ENCODE results near the gene TMUB1. TPM values are rescaled to one million over a fixed set of nuclear protein-coding genes. Genes with fewer than 3 reads are reported as not detected.
A peak's percentile ranks its signal among the peaks of the same experiment; 100 is the strongest.

Gene TMUB1
- total and polyA plus RNA-seq, 2 donors (not counting 1 experiment from before 2014, with no cell fraction given) = 49.2 to 102 TPM

- Histone ChIP-seq H3K4me1 (ENCODE audit: control insufficient read depth in 2 of 2, insufficient read depth in 2 of 2, low read length in 2 of 2) (peaks cover 0 to 3% of the 10 kb centered on the region in 2 donors), H4K20me1 (ENCODE audit: control insufficient read depth, insufficient read depth, low read length, poor library complexity, severe bottlenecking) (no peaks in the 10 kb centered on the region), H3K9me3 (ENCODE audit: control extremely low read depth in 1 of 3, control insufficient read depth in 2 of 3, insufficient read depth in 1 of 3, low read length in 2 of 3) (no peaks in the 10 kb centered on the region), H3K27ac (ENCODE audit: low read length in 2 of 2) (no peak overlapping the region), H3K4me2 (replicated peaks; ENCODE audit: low read depth, low read length, poor library complexity, severe bottlenecking) (peak overlapping the region; percentile 51), H2AFZ (ENCODE audit: insufficient read depth, low read depth, low read length, poor library complexity, severe bottlenecking) (no peak overlapping the region), H3K79me2 (ENCODE audit: control insufficient read depth, insufficient read depth, low read length) (no peaks in the 10 kb centered on the region), H3K4me3 (ENCODE audit: control extremely low read depth in 1 of 5, extremely low read depth in 1 of 5, insufficient read depth in 1 of 5, low read depth in 2 of 5, low read length in 4 of 5) (no peak overlapping the region), H3K36me3 (replicated peaks in 1 of 2; ENCODE audit: control extremely low read depth in 1 of 2, control insufficient read depth in 1 of 2, extremely low read depth in 1 of 2, insufficient read depth in 2 of 2, low read length in 1 of 2) (no peaks in the 10 kb centered on the region), H3K9ac (ENCODE audit: low read length) (no peak overlapping the region), H3K27me3 (replicated peaks in 1 of 4; ENCODE audit: control extremely low read depth in 1 of 4, control insufficient read depth in 3 of 4, insufficient read depth in 4 of 4, low read length in 3 of 4) (peaks cover 0 to 13% (median 3%) of the 10 kb centered on the region in 4 experiments)
- H3K27me3 Mint-ChIP-seq = peaks cover 6% of the 10 kb centered on the region
- intact Hi-C loops (cut with micrococcal nuclease) = no loop called here
- ATAC-seq (ENCODE audit: low read depth) = peak; percentile 32
- no peak overlapping the region for H3K27ac Mint-ChIP-seq
- H3K4me1 Mint-ChIP-seq = peaks cover 6% of the 10 kb centered on the region
- ChIA-PET CTCF (no interaction called here), POLR2A (no interaction called here)
- TF ChIP-seq, protein P1, sequence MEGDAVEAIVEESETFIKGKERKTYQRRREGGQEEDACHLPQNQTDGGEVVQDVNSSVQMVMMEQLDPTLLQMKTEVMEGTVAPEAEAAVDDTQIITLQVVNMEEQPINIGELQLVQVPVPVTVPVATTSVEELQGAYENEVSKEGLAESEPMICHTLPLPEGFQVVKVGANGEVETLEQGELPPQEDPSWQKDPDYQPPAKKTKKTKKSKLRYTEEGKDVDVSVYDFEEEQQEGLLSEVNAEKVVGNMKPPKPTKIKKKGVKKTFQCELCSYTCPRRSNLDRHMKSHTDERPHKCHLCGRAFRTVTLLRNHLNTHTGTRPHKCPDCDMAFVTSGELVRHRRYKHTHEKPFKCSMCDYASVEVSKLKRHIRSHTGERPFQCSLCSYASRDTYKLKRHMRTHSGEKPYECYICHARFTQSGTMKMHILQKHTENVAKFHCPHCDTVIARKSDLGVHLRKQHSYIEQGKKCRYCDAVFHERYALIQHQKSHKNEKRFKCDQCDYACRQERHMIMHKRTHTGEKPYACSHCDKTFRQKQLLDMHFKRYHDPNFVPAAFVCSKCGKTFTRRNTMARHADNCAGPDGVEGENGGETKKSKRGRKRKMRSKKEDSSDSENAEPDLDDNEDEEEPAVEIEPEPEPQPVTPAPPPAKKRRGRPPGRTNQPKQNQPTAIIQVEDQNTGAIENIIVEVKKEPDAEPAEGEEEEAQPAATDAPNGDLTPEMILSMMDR (IDR thresholded peaks at IDR 0.05) = no peak
- no peak for TF ChIP-seq EZH2 (IDR thresholded peaks at IDR 0.05; ENCODE audit: borderline replicate concordance, insufficient read depth, low read depth, low read length, poor library complexity, severe bottlenecking)
- DNase-seq = peak; percentile 66
- H3K4me3 Mint-ChIP-seq = no peak overlapping the region
- no peaks in the 10 kb centered on the region for H3K9me3 Mint-ChIP-seq (ENCODE audit: insufficient read depth)
- WGBS (ENCODE audit: insufficient coverage) = 3% methylated on average over 48 of the region's 50 CpGs
Measured at GRCh38 chr7:151051108-151051507, 32.2 kb downstream of the TMUB1 start.

- H3K4me2 ChIP-seq (replicated peaks; ENCODE audit: low read depth, low read length, poor library complexity, severe bottlenecking) = no peak overlapping the region
- Mint-ChIP-seq H3K4me3 (no peak overlapping the region), H3K4me1 (peaks cover 6% of the 10 kb centered on the region), H3K27me3 (peaks cover 6% of the 10 kb centered on the region), H3K27ac (no peak overlapping the region), H3K9me3 (ENCODE audit: insufficient read depth) (no peaks in the 10 kb centered on the region)
- H3K4me1 ChIP-seq (ENCODE audit: control insufficient read depth in 2 of 2, insufficient read depth in 2 of 2, low read length in 2 of 2) = peaks cover 0 to 3% of the 10 kb centered on the region in 2 donors
- no peaks in the 10 kb centered on the region for H3K36me3 ChIP-seq (replicated peaks in 1 of 2; ENCODE audit: control extremely low read depth in 1 of 2, control insufficient read depth in 1 of 2, extremely low read depth in 1 of 2, insufficient read depth in 2 of 2, low read length in 1 of 2)
- no peak overlapping the region for H3K27ac ChIP-seq (ENCODE audit: low read length in 2 of 2)
- 97% methylated on average over 38 of the region's 38 CpGs for WGBS (ENCODE audit: insufficient coverage)
- H3K9ac ChIP-seq (ENCODE audit: low read length) = no peak overlapping the region
- H3K27me3 ChIP-seq (replicated peaks in 1 of 4; ENCODE audit: control extremely low read depth in 1 of 4, control insufficient read depth in 3 of 4, insufficient read depth in 4 of 4, low read length in 3 of 4) = peaks cover 0 to 13% (median 3%) of the 10 kb centered on the region in 4 experiments
- H3K4me3 ChIP-seq (ENCODE audit: control extremely low read depth in 1 of 5, extremely low read depth in 1 of 5, insufficient read depth in 1 of 5, low read depth in 2 of 5, low read length in 4 of 5) = no peak overlapping the region
- ATAC-seq (ENCODE audit: low read depth) (no peak), DNase-seq (no peak)
- ChIA-PET POLR2A (no interaction called here), CTCF (no interaction called here)
- TF ChIP-seq, protein P1 (IDR thresholded peaks at IDR 0.05) = no peak
- no peak for TF ChIP-seq EZH2 (IDR thresholded peaks at IDR 0.05; ENCODE audit: borderline replicate concordance, insufficient read depth, low read depth, low read length, poor library complexity, severe bottlenecking)
- no peaks in the 10 kb centered on the region for H4K20me1 ChIP-seq (ENCODE audit: control insufficient read depth, insufficient read depth, low read length, poor library complexity, severe bottlenecking)
- H2AFZ ChIP-seq (ENCODE audit: insufficient read depth, low read depth, low read length, poor library complexity, severe bottlenecking) = no peak overlapping the region
- H3K79me2 ChIP-seq (ENCODE audit: control insufficient read depth, insufficient read depth, low read length) = no peaks in the 10 kb centered on the region
- no peaks in the 10 kb centered on the region for H3K9me3 ChIP-seq (ENCODE audit: control extremely low read depth in 1 of 3, control insufficient read depth in 2 of 3, insufficient read depth in 1 of 3, low read length in 2 of 3)
- intact Hi-C loops (cut with micrococcal nuclease) = no loop called here
Measured at GRCh38 chr7:151048911-151049463, 34.3 kb downstream of the TMUB1 start.

Measured in B cell (primary cell).